Hepatocyte (in vitro differentiated cells): ENCODE measurements around the gene TXNDC2. TPM values are rescaled to one million over a fixed set of nuclear protein-coding genes. Genes with fewer than 3 reads are reported as not detected.

ENCODE experiments used
- DNase-seq: peaks from one replicate; pipeline ENCODE4 v3.0.0-alpha.2; 2016; ENCODE audit warnings: low spot score
- H2AFZ ChIP-seq: fragments of 200-600 bp; sonication (generic); 2 replicates; pipeline ENCODE4 v1.6.0; 2016; ENCODE audit warnings: antibody characterized with exemption, mild to moderate bottlenecking
- H3K27ac ChIP-seq: fragments of 200-600 bp; sonication (generic); 2 replicates; pipeline ENCODE4 v1.5.1; 2016; ENCODE audit warnings: mild to moderate bottlenecking
- H3K27me3 ChIP-seq: fragments of 200-600 bp; sonication (generic); 2 replicates; pipeline ENCODE4 v1.6.1; 2016
- H3K36me3 ChIP-seq: fragments of 200-600 bp; sonication (generic); replicated peaks from 2 replicates; pipeline ENCODE4 v1.5.1; 2016; ENCODE audit warnings: low read depth; ENCODE audit not compliant: insufficient read depth
- H3K4me1 ChIP-seq: fragments of 200-600 bp; sonication (generic); 2 replicates; pipeline ENCODE4 v1.5.1; 2016; ENCODE audit warnings: mild to moderate bottlenecking, moderate library complexity; ENCODE audit not compliant: insufficient read depth
- H3K4me2 ChIP-seq: fragments of 200-600 bp; sonication (generic); 2 replicates; pipeline ENCODE4 v1.6.0; 2016
- H3K4me3 ChIP-seq: fragments of 200-600 bp; sonication (generic); 2 replicates; pipeline ENCODE4 v1.5.1; 2016; ENCODE audit warnings: mild to moderate bottlenecking
- H3K79me2 ChIP-seq: fragments of 200-600 bp; sonication (generic); 2 replicates; pipeline ENCODE4 v1.6.0; 2017; ENCODE audit warnings: mild to moderate bottlenecking
- H3K9me2 ChIP-seq: fragments of 200-600 bp; sonication (generic); replicated peaks from 2 replicates; pipeline ENCODE4 v1.6.0; 2017; ENCODE audit warnings: mild to moderate bottlenecking; ENCODE audit not compliant: insufficient read depth
- H3K9me3 ChIP-seq: fragments of 200-600 bp; sonication (generic); 2 replicates; pipeline ENCODE4 v1.5.1; 2016; ENCODE audit warnings: low read depth, mild to moderate bottlenecking
- H4K20me1 ChIP-seq: fragments of 200-600 bp; sonication (generic); 2 replicates; pipeline ENCODE4 v1.6.0; 2016; ENCODE audit warnings: mild to moderate bottlenecking; ENCODE audit not compliant: insufficient read depth, poor library complexity, severe bottlenecking
- EZH2 ChIP-seq: fragments of 200-600 bp; sonication (generic); IDR thresholded peaks from 2 replicates; pipeline ENCODE4 v1.6.1; 2016; ENCODE audit warnings: antibody characterized with exemption, mild to moderate bottlenecking, borderline replicate concordance
- EZH2phosphoT487 ChIP-seq: fragments of 200-600 bp; sonication (generic); IDR thresholded peaks from one replicate; pipeline ENCODE4 v1.6.1; 2018; ENCODE audit warnings: antibody characterized with exemption, mild to moderate bottlenecking, low read depth, moderate library complexity; ENCODE audit not compliant: unreplicated experiment, severe bottlenecking
- whole genome bisulfite sequencing: methylation state at CpG from one replicate; pipeline ENCODE4 v1.1.6; 2016; ENCODE audit warnings: low lambda C conversion rate; ENCODE audit errors: missing lambda C conversion rate; 5-methylcytosine and 5-hydroxymethylcytosine counted together
- polyA plus RNA-seq: library from polyadenylated mRNA; unstranded; fragments of >200 nt; fragmentation: Nextera tagmentation; extraction: Ambion mirVana; gene quantifications from 2 replicates; pipeline ENCODE4 v1.2.1, GENCODE V29; 2016
- total RNA-seq: library from RNA; depleted of rRNA; stranded (reverse); fragments of >200 nt; gene quantifications from 2 replicates; pipeline ENCODE4 v1.2.3, GENCODE V29; 2014
- TF ChIP-seq, protein P1 (sequence below): fragments of 200-600 bp; sonication (generic); IDR thresholded peaks from 2 replicates; pipeline ENCODE4 v1.5.1; 2016; ENCODE audit warnings: antibody characterized with exemption, mild to moderate bottlenecking; ENCODE audit not compliant: poor library complexity

Gene TXNDC2
- total and polyA plus RNA-seq, 2 experiments from 2014 or later: 0.41 TPM; not detected in 1

- Histone ChIP-seq H3K27me3 (no peaks in the 10 kb centered on the region), H3K4me2 (no peak overlapping the region), H3K36me3 (no peaks in the 10 kb centered on the region), H4K20me1 (peaks cover 100% of the 10 kb centered on the region), H3K9me3 (no peaks in the 10 kb centered on the region), H3K27ac (no peak overlapping the region), H3K9me2 (no peaks in the 10 kb centered on the region), H3K79me2 (peaks cover 100% of the 10 kb centered on the region), H3K4me1 (peaks cover 33% of the 10 kb centered on the region), H3K4me3 (no peak overlapping the region), H2AFZ (no peak overlapping the region)
- no peak for DNase-seq
- TF ChIP-seq, protein P1, sequence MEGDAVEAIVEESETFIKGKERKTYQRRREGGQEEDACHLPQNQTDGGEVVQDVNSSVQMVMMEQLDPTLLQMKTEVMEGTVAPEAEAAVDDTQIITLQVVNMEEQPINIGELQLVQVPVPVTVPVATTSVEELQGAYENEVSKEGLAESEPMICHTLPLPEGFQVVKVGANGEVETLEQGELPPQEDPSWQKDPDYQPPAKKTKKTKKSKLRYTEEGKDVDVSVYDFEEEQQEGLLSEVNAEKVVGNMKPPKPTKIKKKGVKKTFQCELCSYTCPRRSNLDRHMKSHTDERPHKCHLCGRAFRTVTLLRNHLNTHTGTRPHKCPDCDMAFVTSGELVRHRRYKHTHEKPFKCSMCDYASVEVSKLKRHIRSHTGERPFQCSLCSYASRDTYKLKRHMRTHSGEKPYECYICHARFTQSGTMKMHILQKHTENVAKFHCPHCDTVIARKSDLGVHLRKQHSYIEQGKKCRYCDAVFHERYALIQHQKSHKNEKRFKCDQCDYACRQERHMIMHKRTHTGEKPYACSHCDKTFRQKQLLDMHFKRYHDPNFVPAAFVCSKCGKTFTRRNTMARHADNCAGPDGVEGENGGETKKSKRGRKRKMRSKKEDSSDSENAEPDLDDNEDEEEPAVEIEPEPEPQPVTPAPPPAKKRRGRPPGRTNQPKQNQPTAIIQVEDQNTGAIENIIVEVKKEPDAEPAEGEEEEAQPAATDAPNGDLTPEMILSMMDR: no peak
- TF ChIP-seq EZH2phosphoT487 (no peak), EZH2 (no peak)
- 40% methylated on average over 4 of the region's 4 CpGs for WGBS
These were observed 38.7 kb downstream of the TXNDC2 start for GRCh38 chr18:9924371-9924943.

DNA sequence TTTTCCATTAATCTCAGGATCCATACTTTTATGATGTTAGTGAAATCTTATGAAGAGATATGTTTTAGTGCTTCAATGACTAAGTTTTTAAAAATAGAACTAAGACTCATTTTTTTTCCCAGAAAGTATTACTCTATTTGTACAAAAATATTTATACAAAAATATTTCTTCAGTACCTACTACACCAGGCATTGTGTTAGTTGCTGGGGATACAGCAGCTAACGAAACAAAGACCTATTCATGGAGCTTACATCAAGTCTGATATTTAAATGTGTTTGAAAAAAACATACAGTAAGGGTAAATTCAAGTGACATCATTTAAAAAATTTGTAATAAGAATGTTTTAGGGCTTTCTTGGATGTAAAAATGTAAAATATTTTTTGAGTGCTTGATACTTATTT lies 39.6 kb downstream of the TXNDC2 start:
- 94% methylated on average over 1 of the region's 1 CpG for WGBS
- peak overlapping the region; percentile 40 for H3K4me2 ChIP-seq
- no peak for DNase-seq
- H3K79me2 ChIP-seq: peaks cover 100% of the 10 kb centered on the region
- no peaks in the 10 kb centered on the region for H3K9me3 ChIP-seq
- peaks cover 28% of the 10 kb centered on the region for H3K4me1 ChIP-seq
- no peak overlapping the region for H2AFZ ChIP-seq
- no peak overlapping the region for H3K27ac ChIP-seq
- H3K36me3 ChIP-seq: no peaks in the 10 kb centered on the region
- H3K4me3 ChIP-seq: no peak overlapping the region
- TF ChIP-seq, protein P1: no peak
- TF ChIP-seq EZH2phosphoT487 (no peak), EZH2 (no peak)
- H3K9me2 ChIP-seq: no peaks in the 10 kb centered on the region
- peaks cover 100% of the 10 kb centered on the region for H4K20me1 ChIP-seq
- no peaks in the 10 kb centered on the region for H3K27me3 ChIP-seq

DNA sequence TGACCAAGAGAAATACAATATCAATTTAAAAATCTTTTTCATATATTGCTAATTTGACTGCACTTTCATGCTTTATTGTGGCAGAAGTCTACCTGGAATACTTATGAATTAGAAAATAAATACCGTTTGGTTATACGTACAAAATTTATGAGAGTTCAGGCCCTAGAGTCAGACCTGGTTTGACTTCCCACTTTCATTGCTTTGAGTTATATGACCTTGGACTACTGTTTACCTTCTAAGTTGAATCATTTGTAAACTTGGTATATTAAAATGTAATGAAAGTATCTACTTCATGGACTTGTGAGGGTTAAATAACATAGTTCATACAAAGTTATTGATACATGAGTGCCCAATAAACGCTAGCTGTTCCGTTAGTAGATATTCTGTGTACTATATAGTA lies 40.0 kb downstream of the TXNDC2 start:
- Histone ChIP-seq H2AFZ (no peak overlapping the region), H3K36me3 (no peaks in the 10 kb centered on the region), H3K9me2 (no peaks in the 10 kb centered on the region), H3K9me3 (no peaks in the 10 kb centered on the region), H3K4me3 (no peak overlapping the region), H3K79me2 (peaks cover 100% of the 10 kb centered on the region), H3K27me3 (no peaks in the 10 kb centered on the region), H3K27ac (no peak overlapping the region), H3K4me2 (peak overlapping the region; percentile 40), H4K20me1 (peaks cover 100% of the 10 kb centered on the region), H3K4me1 (peaks cover 24% of the 10 kb centered on the region)
- DNase-seq: no peak
- TF ChIP-seq, protein P1: no peak
- TF ChIP-seq EZH2phosphoT487: no peak
- no peak for TF ChIP-seq EZH2
- 80% methylated on average over 4 of the region's 4 CpGs for WGBS
